Right renal cortex interstitium (tissue), 3 donors: ENCODE measurements around the gene IFT27. TPM values are rescaled to one million over a fixed set of nuclear protein-coding genes. Genes with fewer than 3 reads are reported as not detected.
"Not testable (repeated sequence)": the region's sequence is repeated elsewhere in the genome, so short reads cannot be mapped to it uniquely, and the experiment has no call there.

ENCODE experiments used
- DNase-seq, 3 donors: peaks; one replicate each; pipeline ENCODE4 v3.0.0-alpha.2; 2013; ENCODE audit warnings: low read depth in 3 of 3, low spot score in 2 of 3
- polyA plus RNA-seq, 3 donors: library from polyadenylated mRNA; unstranded; fragments of 120-200 nt; gene quantifications; one replicate each; pipeline ENCODE4 v1.2.1, GENCODE V29; 2013; ENCODE audit not compliant: insufficient read length in 3 of 3

Gene IFT27
- polyA plus RNA-seq, 3 donors = 42.0 to 48.9 (median 47.9) TPM

DNA sequence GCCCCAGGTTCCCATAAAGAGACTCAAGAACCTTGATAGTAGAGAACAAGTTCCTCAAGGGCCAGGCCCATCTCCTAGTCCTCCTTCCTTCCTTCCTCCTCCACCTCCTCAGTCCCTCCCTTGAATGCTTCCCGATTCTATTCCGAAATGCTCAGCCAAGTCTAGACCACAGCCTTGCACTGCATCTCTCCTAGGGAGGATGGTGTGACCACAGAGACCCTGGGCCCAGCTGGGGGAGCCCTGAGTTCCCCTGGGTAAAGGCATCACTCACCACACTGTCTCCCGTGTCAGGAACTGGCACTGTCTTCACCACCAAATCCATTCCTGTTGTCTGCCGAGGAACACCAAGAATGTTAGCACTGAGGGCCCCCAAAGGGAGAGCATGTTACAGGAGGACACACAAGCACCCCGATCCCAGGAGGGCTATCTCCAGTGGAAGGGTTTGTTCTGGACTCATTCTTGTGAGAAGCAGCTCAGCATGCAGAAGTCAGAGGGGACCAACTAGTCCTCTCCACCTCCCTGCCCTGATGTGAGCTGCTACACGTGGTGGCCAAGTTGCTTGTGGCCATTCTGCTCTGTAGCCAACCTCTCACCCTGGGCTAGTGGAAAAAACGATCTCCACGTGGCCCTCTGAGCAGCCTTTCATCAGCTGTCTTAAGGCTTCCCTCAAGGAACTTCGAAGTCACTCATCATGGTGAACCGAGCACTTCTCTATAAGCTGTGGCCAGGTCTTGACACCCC is 8.7 kb downstream of the IFT27 start:
- DNase-seq = no peak

DNA sequence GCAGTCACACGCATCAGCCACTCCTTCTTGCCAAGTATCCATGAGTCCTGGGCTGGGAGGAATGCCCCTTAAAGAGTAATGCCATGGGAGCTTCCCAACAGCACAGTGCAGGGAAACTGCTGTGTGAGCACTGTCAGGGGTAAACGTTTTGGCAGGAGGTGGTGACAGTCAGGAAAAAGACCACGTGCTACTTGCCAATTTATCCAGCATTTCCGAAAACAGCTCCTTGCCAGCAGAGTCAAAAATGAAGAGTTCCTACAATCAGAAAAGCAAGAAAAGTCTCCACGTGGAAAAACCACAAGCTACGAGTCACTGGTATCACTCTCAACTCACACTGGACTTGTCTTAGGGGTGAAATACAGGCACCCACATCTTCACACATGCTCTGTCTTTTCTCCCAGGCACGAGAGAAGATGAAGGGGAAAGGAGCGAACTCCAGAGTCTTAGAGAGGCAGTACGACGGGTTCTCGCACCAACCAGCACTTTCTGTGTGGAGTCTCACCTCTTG is 9.9 kb downstream of the IFT27 start:
- no peak for DNase-seq

DNA sequence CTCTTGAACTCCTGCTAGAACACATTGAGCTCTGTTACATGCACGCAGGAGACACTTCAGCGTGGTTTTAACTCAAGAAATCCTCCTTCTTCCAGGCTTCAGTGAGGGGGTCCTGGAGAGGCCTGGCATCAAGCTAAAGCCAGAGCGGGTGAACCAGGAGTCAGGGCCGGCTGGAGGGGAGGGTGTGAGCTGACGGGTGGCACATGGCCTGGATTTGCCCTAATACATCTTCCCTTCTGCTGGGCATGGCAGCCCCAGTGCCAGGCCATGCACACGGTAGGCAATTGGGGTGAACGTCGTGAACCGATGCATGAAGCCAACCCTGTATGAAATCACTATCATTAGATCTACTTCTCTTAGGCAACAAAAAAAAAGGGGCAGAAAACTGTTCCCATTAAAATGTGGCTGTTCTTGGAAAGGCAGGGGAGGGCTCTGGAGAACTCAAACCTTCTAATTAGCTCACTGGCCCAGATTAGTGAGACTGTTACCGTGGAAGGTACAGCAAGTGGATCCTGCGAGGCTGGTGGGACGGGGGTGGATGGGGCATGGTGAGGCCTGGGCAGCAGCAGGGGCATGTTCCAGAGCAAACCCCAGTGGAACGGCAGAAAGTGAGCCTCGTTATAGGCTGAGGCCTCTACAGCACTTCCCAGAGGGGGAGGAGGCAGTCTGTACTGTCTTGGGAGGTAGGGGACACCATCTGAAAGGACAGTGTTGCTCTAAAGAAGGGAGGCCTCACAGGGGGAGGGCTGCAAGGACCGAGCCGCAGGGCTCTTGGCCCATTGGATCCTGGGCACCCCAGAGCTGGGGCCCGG is 10.6 kb downstream of the IFT27 start:
- no peak for DNase-seq

DNA sequence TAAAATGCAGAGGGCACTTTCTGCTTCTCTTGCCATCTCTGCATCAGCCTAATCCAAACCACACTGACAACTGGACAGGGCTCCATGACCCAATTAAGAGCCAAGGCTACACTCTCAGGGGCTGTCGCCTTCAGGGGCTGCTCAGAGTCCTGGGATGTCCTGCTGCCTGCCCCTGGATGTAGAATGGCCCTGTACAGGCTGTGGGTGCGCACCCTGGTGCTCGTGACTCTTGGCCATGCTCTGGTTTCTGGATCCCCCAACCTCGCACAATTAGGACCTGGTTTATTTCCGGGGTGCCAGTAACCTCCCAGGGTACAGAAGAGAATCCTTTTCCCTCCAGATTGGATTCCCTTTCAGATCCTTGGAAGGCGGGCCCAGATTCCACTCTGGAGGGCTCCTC is 11.3 kb downstream of the IFT27 start:
- no peak for DNase-seq

DNA sequence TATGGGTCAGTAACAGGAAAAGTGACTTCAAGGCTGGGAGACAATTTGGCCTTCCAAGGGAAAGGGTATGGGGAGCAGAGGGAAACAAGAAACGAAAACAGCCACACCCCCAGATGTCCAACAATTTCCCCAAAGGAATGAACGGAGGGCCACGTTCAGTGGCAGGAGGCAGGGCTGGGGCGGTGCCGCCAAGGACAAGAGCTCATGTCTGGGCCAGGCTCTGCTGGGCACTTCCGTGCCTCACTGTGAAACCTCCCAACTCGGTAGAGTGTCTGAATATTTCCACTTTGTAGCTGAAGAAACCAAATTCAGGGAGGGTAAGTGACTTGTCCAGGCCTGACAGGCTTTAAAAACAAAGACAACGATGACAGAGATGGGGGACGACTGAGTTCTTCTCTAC is 11.9 kb downstream of the IFT27 start:
- no peak for DNase-seq

DNA sequence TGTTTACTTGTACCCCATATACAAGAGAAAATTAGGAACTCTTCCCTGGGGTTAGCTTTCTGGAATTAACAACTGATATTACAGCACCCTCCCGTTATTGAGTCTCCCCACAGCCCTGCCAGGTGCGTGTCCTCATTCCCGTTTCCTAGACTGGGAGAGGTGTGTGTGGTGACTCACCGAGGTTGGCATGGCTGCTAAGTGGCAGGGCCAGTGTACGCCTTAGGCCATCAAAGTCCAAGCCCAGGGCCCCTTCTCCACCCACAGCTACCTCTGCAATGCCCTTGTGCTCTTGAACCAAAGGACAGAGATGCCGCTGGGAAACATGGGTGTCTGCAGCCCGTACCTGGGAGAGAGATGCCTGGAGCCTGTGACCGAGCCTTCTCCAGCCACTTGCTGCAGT is 12.3 kb downstream of the IFT27 start:
- no peak for DNase-seq

DNA sequence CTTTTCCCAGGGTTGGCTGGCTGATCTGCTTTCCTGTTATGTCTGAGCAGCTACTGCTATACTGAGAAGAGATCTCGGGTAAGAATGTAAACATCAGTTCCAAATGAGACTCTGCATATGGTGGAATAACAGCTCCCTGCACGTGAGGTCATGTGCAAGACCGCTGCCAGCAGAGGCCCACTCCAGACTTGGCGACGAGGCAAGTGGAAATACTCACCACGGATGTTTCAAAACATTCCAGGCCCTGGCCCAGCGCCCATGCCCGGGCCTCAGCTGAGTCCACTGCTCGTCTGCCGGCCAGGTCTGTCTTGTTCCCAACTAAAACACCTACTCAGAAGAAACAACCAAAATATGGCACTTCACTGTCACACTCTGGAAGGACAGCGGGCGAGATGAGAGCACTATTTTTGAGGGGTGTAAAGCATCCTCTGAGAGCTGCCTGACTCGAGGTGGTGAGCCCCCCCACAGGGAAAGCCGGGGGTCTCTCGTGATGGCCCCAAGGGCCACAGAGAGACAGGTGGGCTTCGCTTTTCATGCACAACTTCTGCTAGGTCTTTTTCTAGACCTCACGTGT is 13.1 kb downstream of the IFT27 start:
- no peak for DNase-seq

DNA sequence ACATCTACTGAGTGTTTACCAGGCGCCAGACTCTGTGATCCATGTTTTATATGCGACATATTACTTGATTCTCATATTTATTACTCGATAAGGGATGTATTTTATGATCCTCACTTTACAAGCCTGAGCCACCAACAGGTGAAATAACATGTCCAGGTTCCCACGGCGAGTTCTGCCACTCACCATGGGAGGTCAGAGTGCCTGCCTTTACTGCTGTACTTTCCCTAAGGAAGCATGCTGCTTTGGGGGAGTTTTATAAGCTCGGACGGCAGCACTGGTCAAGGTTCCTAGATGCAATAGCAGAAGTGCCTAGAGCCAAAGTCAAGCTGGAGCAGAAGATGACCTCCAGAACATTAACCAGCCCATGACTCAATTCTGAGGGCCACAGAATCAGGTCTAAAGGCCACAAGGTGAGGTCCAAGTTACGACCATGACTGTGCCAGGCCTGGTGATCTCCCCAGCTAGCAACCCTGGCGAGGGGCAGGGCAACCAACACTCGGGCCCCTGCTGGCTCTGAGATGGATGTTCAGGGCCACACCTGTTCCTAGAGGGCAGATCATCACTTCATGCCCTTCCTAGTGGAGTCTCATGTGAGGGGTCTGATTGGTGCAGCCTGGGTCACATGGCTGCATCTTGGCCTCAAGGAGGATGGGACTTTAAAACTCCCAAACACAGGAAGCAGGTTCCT is 14.2 kb downstream of the IFT27 start:
- no peak for DNase-seq

DNA sequence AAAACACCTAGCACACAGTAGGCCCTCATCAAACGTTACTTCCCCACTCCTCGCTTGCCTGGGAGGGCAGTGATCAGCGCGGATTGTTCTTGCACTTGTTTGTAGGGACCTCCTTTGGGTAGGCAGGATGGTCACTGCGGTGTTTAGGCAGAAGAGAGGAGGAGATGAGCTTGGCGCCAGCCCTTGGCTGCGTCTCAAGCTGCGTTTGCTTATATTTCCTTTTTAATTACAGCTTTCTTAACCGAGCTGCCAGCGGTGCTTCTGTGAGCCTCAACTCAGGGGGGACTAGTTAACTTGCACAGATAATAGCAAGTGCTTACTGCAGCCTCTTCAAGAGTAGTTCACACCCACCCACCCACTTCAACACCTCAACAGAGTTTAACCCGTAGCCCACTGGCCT is 15.1 kb downstream of the IFT27 start:
- DNase-seq = no peak

DNA sequence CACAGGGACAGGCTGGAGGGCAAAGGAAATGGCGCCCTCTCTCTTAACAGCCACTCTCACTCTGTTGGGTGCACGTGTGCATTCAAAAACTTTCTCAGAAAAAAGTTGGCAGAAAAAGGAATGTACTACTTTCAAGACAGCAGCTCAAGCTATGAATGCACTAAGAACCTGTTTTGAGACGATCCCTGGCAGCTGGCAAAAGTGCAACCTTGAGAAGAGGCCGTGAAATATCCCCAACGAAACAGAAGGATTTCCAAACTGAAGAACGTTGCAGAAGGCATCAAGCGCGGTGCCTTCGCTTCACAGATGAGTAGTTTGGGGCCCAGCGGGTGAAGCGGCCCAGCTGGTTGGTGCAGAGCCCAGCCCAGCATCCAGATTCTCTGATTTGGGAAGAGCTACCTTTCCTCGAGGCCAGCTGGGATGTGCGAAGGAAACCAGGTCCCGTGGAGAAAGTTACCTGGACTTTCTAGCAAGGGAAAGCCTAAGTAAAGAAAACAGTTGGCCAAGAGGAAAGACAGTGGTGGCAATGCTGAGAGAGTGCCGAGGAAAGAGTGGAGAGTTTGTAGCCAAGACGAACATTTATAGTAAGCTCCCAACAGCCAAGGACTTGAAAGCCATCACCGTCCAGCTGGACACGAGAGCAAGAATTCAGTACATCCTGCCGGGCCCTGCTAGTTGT is 16.3 kb downstream of the IFT27 start:
- DNase-seq = no peak

DNA sequence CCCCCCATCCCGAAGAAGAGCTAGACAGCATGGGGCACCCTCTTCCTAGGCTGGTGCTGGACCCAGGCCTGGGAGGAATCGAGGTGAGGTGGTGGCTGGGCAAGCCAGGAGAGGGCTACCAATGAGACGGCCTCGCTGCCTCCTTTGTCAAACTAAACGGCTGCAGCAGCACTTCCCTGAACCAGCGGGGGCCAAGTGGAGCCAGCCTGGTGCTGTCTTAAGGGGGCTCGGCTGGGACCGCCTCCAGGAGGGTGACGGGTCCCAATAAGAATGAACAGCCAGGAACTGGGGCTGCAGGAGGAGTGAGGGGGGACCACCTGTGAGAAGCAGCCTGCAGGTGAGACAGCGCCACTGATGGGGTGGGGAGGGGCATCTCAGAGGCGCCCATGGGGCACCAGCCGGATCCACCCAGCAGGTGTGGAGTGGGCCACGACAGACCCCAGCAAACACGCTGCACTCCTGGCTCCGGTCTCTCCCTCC is 17.1 kb downstream of the IFT27 start:
- DNase-seq = no peak

DNA sequence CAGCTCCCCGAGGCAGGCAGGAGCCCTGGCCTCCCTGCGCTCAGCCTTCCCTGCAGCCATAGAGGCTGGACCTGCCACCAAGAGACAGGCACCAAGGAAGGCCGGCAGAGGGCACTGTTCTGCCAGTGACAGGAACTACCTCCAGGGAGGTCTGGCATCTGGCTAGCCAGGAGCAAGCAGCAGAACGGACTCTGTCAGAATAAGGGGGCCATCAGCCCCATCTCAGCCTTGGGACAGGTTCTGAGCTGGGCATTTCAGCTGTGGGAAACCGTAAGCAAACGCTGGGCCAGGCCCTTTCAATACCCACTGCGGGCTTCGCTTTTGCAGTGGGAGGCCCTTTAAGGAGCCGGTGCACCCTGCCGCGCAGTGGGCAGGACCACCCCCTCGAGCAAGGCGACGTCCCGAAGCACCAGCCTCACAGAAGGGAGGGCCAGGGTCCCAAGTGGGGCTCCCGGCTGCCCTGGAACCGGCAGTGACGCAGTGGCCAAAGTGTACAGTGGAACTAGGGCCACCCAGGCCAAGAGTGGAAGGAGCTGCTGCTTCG is 18.2 kb downstream of the IFT27 start:
- peak in 1 of 3 donors; percentile 18 for DNase-seq

DNA sequence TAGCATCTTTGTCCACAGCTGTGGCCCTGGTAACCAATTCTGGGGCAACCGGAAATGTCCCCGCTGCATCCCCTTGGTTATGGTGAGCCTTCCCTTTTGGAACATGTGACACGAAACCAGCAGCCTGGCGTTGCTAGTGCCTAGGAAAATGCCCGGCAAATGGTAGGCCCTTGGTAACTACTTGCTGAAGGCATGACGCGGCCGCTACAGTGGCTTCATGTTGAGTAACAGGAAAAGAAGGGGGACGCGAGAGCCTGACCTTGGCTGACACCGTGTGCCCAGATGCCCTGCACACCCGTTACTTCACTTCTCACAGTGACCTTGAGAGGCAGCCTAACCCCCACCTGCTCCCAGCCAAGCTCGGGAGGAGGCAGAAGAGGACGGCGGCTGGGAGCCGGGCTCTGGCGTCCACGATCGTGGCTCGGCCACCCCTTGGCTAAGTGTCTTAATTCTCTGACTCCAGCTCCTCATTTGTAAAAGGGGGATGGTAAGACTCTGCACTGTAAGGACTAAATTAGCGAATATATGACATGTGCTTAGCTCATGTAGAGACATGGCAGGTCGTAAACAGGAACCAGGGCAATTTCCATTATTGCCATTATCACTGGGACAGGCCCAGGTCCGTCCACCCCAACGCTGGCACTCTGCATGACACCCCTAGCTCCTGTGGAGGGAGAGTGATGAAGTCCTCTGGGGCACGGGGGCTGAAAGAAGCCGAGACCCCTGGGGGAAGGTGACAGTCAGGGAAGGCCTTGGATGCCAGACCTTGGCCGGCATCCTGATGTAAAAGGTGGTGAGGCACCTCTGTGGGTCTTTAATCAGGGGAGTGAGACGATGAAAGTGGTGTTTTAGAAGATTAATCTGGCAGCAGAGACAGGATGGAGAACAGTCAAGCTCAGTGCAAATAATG is 18.9 kb downstream of the IFT27 start:
- DNase-seq = no peak

DNA sequence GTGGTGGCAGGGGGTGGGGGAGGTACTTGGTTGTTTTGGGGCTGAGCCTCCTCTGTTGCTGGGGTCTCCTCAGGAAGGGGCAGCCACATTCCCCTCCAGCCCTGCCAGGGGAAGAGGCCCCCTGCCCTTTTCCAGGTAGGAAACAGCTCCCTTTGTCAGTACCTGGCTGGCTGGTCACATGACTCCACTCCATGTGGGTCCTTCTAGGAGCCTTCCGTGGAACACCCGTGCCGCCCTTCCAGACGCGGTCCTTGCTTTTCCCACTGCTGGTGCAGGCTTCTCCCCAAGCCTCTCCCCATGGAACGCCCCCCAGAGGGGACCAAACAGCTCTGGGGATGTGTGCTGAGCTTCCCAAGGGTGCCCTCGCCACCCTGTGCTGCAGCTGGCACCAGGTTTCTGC is 19.9 kb downstream of the IFT27 start:
- no peak for DNase-seq

DNA sequence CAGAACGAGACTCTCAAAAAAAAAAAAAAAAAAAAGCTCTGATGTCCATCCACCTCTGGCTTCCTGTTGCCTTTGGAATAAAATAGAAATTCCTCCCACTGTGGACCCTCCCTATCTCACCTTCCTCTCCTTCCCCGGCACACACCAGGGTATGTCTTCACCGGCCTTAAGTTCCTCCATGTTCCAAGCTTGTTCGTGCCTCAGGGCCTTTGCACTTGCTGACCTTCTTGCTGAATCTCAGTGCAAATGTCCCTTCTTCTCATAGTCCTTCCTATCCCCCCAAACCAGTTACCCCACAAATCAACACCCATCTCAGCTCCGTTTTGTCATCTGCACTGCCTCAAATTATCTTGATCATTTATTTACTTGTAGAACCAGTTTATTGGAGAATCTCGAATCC is 20.6 kb downstream of the IFT27 start:
- no peak for DNase-seq

DNA sequence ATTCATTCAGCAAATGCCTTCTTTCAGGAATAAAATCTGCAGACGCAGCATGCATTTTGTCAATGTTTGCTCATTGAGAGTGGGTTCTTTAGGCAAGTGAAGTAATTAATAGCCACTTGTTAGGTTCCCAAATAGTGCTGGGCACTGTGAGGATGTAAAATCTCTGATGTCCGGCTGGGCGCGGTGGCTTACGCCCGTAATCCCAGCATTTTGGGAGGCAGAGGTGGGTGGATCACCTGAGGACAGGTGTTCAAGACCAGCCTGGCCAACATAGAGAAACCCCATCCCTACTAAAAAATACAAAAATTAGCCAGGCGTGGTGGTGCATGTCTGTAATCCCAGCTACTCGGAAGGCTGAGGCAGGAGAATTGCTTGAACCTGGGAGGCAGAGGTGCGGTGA is 21.0 kb downstream of the IFT27 start:
- DNase-seq = not testable (repeated sequence)

DNA sequence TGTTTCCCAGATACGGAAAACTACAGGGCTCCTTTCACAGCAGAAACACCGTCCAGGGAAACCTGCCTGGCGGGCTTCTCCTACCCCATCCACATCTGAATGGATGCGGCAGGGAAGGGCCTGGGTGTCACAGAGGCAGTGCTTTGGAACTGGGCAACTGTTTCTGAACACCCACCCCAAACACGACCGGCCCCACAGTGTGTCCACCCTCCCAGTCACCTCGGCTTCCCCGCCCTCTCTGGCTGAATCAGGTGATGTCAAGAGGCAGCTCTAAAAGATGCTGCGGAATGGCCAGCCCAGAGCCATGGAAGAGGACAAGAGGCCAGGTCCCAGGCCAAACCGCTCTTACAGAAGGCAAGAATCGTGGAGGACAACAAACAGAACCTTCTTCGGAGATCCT is 22.0 kb downstream of the IFT27 start:
- DNase-seq = no peak

DNA sequence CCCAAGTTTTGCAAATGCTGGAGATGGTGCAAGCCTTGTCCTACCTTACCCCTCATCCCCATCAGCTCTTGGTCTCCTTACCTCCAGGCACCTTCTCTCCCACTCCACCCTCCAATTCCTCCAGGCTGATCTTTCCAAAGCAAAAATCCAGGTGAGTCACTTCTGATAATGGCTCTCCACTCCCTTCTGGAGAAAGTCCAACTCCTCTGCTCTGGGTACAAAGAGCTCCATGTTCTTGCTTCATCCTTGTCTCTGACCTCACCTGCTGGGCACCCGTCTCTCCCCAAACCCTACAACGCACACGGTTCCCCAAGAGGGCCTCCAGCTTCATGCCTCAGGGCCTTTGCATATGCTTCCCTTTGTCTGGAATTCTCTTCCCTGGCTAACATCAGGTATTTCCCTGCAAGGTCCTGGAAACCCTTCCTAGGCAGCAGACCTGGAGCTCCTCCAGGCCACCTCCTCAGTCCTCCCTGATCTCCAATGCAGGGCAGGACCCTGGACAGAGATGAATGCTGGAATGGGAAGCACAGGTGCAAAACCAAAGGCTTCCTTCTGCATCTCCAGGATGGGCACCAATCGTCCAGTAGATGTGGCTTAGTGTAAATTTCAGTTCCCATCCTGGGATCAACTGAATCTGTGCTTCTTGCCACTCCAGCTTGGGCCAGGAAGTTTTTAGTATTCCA is 22.7 kb downstream of the IFT27 start:
- no peak for DNase-seq
